Measurements from ENCODE around the gene MT1M. TPM values are rescaled to one million over a fixed set of nuclear protein-coding genes. Genes with fewer than 3 reads are reported as not detected.
A peak's percentile ranks its signal among the peaks of the same experiment; 100 is the strongest.

Gene MT1M
- total and polyA plus RNA-seq, 10 of the 15 experiments (the other 5 are each of a cell fraction or from before 2014, with no cell fraction given), result not detected

DNA sequence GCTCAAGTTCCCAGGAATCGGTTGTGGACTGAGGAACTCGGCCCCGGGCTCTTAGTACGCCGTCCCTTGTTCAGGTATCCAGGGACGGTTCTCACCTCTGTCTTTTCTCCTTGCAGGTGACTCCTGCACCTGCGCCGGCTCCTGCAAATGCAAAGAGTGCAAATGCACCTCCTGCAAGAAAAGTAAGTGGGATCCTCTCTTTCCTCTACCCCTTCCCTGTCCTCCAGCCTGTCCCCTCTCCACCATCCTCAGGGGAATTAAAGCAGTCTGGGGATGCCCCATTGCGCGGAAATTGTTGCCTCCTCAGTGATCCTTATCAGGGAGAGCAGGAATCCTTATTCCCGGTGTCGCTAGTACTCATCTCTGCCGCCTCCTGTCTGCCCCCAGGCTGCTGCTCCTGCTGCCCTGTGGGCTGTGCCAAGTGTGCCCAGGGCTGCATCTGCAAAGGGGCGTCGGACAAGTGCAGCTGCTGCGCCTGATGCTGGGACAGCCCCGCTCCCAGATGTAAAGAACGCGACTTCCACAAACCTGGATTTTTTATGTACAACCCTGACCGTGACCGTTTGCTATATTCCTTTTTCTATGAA lies 23.5 kb upstream of the MT1M start:
- peak overlapping the region; percentile 21; the same call in 1 of the 2 replicates for H3K9ac ChIP-seq (ENCODE audit: control insufficient read depth, insufficient read depth, low read length)
- H3K27me3 ChIP-seq (replicated peaks in 1 of 2; ENCODE audit: control insufficient read depth in 2 of 2, insufficient read depth in 2 of 2, low read length in 1 of 2), result no peaks in the 10 kb centered on the region; a peak in 1 of 4 replicates
- H2AFZ ChIP-seq (ENCODE audit: control insufficient read depth, low read depth, low read length), result no peak overlapping the region; the same call in 1 of the 2 replicates
- ChIA-PET SMC1A (ENCODE audit: uncharacterized antibody, unreplicated experiment) (interaction anchor here (1.5 to 4.6 kb wide), 3 partner anchors 20 to 92 kb away, joined by 6 to 27 read pairs (median 9); no protein-coding TSS in a partner anchor), POLR2A (interaction anchor here (1.2 to 1.7 kb wide), 3 partner anchors 17 to 74 kb away, joined by 3 to 6 read pairs (median 3); partner anchors contain the start of genes MT1E and MT1X), RAD21 (ENCODE audit: unreplicated experiment) (interaction anchor here (1.0 to 4.6 kb wide), 7 partner anchors 15 to 93 kb away, joined by 4 to 23 read pairs (median 5); partner anchors contain the start of gene MT1E), CTCF (interaction anchor here (0.6 to 10.0 kb wide), 7 partner anchors 8 to 93 kb away, joined by 3 to 77 read pairs (median 5); partner anchors contain the start of gene MT1E)
- H3K4me3 ChIP-seq, result peak overlapping the region; percentile 70
- DNase-seq (ENCODE audit: low read depth, low spot score), result no peak
- H3K27ac ChIP-seq (ENCODE audit: control insufficient read depth, insufficient read depth), result no peak overlapping the region
- H3K9me3 ChIP-seq (replicated peaks; ENCODE audit: control insufficient read depth, insufficient read depth, low read length), result no peaks in the 10 kb centered on the region
- peaks cover 25% of the 10 kb centered on the region for H3K4me1 ChIP-seq (ENCODE audit: control insufficient read depth, insufficient read depth, low read length)
- in situ Hi-C loops (cut with MboI), result no loop called here
- no peaks in the 10 kb centered on the region for H3K36me3 ChIP-seq (ENCODE audit: control insufficient read depth in 2 of 2, insufficient read depth in 2 of 2, low read length in 1 of 2)
- H3K79me2 ChIP-seq (ENCODE audit: control insufficient read depth, insufficient read depth, low read length), result no peaks in the 10 kb centered on the region
- TF ChIP-seq DPF2 (IDR thresholded peaks at IDR 0.05) (0 out of 2 replicates have a peak, but pooled peaks have one; percentile 36), MEF2B (IDR thresholded peaks at IDR 0.05; ENCODE audit: partially characterized antibody, poor library complexity, severe bottlenecking) (peak; percentile 2), ZNF384 (IDR thresholded peaks at IDR 0.05; ENCODE audit: borderline replicate concordance, low read depth, low read length) (no peak)
- no peak for FAIRE-seq
- H3K4me2 ChIP-seq (ENCODE audit: control insufficient read depth, insufficient read depth), result peak overlapping the region; percentile 82
- TSS peak; percentile 100 for BruUV-seq (replicated peaks)
- H4K20me1 ChIP-seq (ENCODE audit: control insufficient read depth, insufficient read depth), result no peaks in the 10 kb centered on the region
- intact Hi-C loops (cut with micrococcal nuclease; ENCODE audit: unreplicated experiment), result loop anchor here (1.0 kb wide), 2 partner anchors 21 to 73 kb away; partner anchors contain the start of gene MT1X
- WGBS (ENCODE audit: insufficient coverage, insufficient replicate concordance, low lambda C conversion rate, missing lambda C conversion rate), result under 1% methylated on average over 21 of the region's 21 CpGs
- ATAC-seq, result peak; percentile 7; the same call in 2 of the 3 replicates

DNA sequence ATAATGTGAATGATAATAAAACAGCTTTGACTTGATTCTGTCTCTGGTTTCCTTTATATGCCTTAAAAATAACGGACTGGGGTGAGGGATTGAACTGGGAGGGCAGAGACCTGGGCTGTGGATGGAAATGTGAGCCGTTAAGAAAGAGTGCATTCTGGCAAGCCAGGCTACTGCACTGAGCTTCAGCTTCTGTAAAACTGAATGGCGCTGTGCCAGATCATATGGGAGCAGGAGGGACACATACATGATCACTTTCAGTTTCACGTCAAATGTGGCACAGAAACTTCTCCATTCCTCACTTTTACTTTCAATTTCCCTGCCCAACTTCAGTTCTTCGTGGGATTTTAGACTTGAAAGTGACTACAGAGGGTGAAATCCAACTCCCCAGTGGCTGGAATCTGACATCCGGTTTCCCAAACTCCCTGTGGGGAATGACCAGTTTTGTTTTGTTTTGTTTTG lies 23.0 kb upstream of the MT1M start:
- Histone ChIP-seq H3K4me2 (ENCODE audit: control insufficient read depth, insufficient read depth) (peak overlapping the region; percentile 82), H3K27ac (ENCODE audit: control insufficient read depth, insufficient read depth) (peak overlapping the region; percentile 50; the same call in 1 of the 2 replicates), H4K20me1 (ENCODE audit: control insufficient read depth, insufficient read depth) (no peaks in the 10 kb centered on the region), H3K4me1 (ENCODE audit: control insufficient read depth, insufficient read depth, low read length) (peaks cover 25% of the 10 kb centered on the region), H3K4me3 (peak overlapping the region; percentile 70), H3K36me3 (ENCODE audit: control insufficient read depth in 2 of 2, insufficient read depth in 2 of 2, low read length in 1 of 2) (no peaks in the 10 kb centered on the region), H3K9me3 (replicated peaks; ENCODE audit: control insufficient read depth, insufficient read depth, low read length) (no peaks in the 10 kb centered on the region), H3K27me3 (replicated peaks in 1 of 2; ENCODE audit: control insufficient read depth in 2 of 2, insufficient read depth in 2 of 2, low read length in 1 of 2) (no peaks in the 10 kb centered on the region; a peak in 1 of 4 replicates), H2AFZ (ENCODE audit: control insufficient read depth, low read depth, low read length) (no peak overlapping the region), H3K79me2 (ENCODE audit: control insufficient read depth, insufficient read depth, low read length) (no peaks in the 10 kb centered on the region), H3K9ac (ENCODE audit: control insufficient read depth, insufficient read depth, low read length) (no peak overlapping the region)
- SMC1A ChIA-PET (ENCODE audit: uncharacterized antibody, unreplicated experiment), result interaction anchor here (1.0 to 4.6 kb wide), 4 partner anchors 9 to 92 kb away, joined by 3 to 27 read pairs (median 8); no protein-coding TSS in a partner anchor
- RAD21 ChIA-PET (ENCODE audit: unreplicated experiment), result interaction anchor here (1.3 to 4.6 kb wide), 6 partner anchors 15 to 91 kb away, joined by 3 to 23 read pairs (median 5); partner anchors contain the start of gene MT1E
- no TSS peak for BruUV-seq (replicated peaks)
- FAIRE-seq, result peak; percentile 78
- peak; percentile 87 for DNase-seq (ENCODE audit: low read depth, low spot score)
- POLR2A ChIA-PET, result interaction anchor here (1.2 to 1.7 kb wide), 4 partner anchors 16 to 73 kb away, joined by 3 to 6 read pairs (median 4); partner anchors contain the start of genes MT1E and MT1X
- in situ Hi-C loops (cut with MboI) (no loop called here), intact Hi-C loops (cut with micrococcal nuclease; ENCODE audit: unreplicated experiment) (loop anchor here (1.0 kb wide), 1 partner anchor 73 kb away; the partner anchor contains the start of gene MT1X)
- ATAC-seq, result peak; percentile 66
- CTCF ChIA-PET, result interaction anchor here (1.0 to 10.0 kb wide), 5 partner anchors 9 to 92 kb away, joined by 4 to 77 read pairs (median 5); no protein-coding TSS in a partner anchor
- 2% methylated on average over 6 of the region's 6 CpGs for WGBS (ENCODE audit: insufficient coverage, insufficient replicate concordance, low lambda C conversion rate, missing lambda C conversion rate)
- TF ChIP-seq RUNX3 (IDR thresholded peaks at IDR 0.05; ENCODE audit: low read length) (peak; percentile 41; the same call in 1 of the 2 replicates), GATAD2B (conservative IDR thresholded peaks at IDR 0.05; ENCODE audit: low read depth) (peak; percentile 50; the same call in 1 of the 2 replicates), POU2F2 (IDR thresholded peaks at IDR 0.05; ENCODE audit: borderline replicate concordance, low read depth, low read length) (no peak), SUPT20H (IDR thresholded peaks at IDR 0.05; ENCODE audit: borderline replicate concordance, control insufficient read depth, low read depth, low read length) (no peak), CEBPB (IDR thresholded peaks at IDR 0.05; ENCODE audit: borderline replicate concordance in 1 of 2, low read depth in 2 of 2, low read length in 2 of 2) (no peak), RFX5 (IDR thresholded peaks at IDR 0.05; ENCODE audit: low read depth, low read length) (no peak), ZNF24 (IDR thresholded peaks at IDR 0.05) (peak; percentile 86)
- TF ChIP-seq, protein P1, sequence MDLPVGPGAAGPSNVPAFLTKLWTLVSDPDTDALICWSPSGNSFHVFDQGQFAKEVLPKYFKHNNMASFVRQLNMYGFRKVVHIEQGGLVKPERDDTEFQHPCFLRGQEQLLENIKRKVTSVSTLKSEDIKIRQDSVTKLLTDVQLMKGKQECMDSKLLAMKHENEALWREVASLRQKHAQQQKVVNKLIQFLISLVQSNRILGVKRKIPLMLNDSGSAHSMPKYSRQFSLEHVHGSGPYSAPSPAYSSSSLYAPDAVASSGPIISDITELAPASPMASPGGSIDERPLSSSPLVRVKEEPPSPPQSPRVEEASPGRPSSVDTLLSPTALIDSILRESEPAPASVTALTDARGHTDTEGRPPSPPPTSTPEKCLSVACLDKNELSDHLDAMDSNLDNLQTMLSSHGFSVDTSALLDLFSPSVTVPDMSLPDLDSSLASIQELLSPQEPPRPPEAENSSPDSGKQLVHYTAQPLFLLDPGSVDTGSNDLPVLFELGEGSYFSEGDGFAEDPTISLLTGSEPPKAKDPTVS (IDR thresholded peaks at IDR 0.05; ENCODE audit: low read depth, low read length), result no peak
